Measurements from ENCODE around the gene SLC7A6.
A peak's percentile ranks its signal among the peaks of the same experiment; 100 is the strongest.

Gene SLC7A6

DNA sequence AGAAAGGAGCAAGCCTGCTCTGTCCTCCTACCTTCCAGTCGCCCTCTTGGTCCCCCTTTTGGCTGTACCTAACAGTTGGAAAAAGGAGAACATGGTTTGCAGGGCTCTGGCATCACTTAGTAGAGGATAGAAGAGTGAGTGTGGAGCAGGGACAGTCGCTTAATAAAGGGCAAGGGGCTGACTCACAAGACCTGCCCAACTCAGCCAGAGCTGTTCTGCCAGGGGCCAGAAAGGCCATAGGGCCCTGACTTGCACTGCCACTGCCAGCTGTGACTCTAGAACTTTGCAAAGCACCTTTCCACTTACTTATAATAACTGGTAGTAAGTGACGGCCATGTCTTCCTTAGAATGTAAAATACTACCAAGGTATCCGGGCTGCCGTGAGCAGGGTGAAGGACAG, 60.0 kb downstream of the SLC7A6 start:
- peaks cover 22 to 26% of the 10 kb centered on the region in 2 donors for H3K36me3 ChIP-seq (ENCODE audit: control insufficient read depth in 1 of 2, insufficient read depth in 2 of 2, low read length in 2 of 2)
- no peak overlapping the region for H3K4me3 ChIP-seq (ENCODE audit: low read depth in 1 of 2, low read length in 2 of 2)
- H3K27ac ChIP-seq (ENCODE audit: low read length), result no peak overlapping the region
- no peaks in the 10 kb centered on the region for H3K4me1 ChIP-seq (ENCODE audit: control insufficient read depth in 1 of 2, insufficient read depth in 2 of 2, low read length in 2 of 2)
- no peaks in the 10 kb centered on the region for H3K9me3 ChIP-seq (ENCODE audit: control insufficient read depth in 1 of 2, low read length in 2 of 2)
- no peaks in the 10 kb centered on the region for H3K27me3 ChIP-seq (ENCODE audit: low read depth, low read length)

DNA sequence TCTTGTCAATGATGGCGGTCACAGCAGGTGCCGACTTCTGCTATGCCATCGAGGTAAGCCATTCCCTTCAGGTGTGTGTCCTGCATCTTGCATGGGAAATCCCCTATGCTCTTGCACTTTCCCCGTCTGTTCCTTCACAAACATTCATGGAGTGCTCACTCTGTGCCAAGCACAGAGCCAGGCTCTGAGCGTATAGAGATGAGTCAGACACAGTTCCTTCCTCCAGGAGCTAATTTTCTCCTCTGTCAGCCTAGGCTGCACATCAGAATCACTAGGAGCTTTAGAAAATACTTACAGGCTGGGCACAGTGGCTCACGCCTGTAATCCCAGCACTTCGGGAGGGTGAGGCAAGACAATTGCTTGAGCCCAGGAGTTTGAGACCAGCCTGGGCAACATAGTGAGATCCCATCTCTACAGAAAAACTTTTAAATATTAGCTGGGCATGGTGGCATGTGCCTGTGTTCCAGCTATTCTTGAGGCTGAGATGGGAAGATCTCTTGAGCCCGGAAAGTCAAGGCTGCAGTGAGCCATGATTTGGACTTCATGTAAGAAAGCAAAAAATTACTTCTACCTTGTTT, 60.5 kb downstream of the SLC7A6 start:
- Histone ChIP-seq H3K27me3 (ENCODE audit: low read depth, low read length) (no peaks in the 10 kb centered on the region), H3K4me1 (ENCODE audit: control insufficient read depth in 1 of 2, insufficient read depth in 2 of 2, low read length in 2 of 2) (no peaks in the 10 kb centered on the region), H3K9me3 (ENCODE audit: control insufficient read depth in 1 of 2, low read length in 2 of 2) (no peaks in the 10 kb centered on the region), H3K36me3 (ENCODE audit: control insufficient read depth in 1 of 2, insufficient read depth in 2 of 2, low read length in 2 of 2) (peaks cover 22 to 30% of the 10 kb centered on the region in 2 donors), H3K4me3 (ENCODE audit: low read depth in 1 of 2, low read length in 2 of 2) (no peak overlapping the region), H3K27ac (ENCODE audit: low read length) (no peak overlapping the region)

DNA sequence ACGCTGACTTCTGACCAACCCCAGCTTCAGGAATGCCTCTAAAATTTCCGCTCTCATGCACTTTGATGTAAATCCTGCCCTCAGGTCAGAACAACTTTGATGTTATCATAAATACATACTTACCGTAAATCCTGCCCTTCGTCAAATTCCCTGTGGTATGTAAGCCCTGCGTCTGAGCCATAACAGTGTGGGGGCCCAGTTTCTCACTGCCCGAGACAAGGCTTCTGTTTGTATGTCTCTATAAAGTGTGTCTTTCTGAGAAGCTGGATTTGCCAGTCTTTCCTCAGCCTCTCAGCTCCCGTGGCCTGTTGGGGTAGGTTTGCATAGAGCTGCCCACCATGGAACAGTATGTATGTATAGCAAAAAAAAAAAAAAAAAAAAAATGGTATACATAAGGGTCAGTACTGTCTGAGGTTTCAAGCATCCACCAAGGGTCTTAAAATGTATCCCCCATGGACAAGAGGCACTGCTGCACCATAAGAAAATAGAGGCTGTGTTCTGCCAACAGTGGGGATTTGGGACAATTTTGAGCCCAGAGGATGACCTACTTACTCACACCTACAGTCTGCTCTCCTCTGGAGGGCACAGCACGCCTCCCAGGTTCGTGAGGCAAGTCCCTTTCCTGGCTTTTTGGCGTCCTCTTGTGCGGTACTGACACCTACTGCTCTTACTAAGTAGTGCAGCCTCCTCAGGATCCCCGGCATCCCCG, 64.0 kb downstream of the SLC7A6 start:
- H3K27ac ChIP-seq (ENCODE audit: low read length), result no peak overlapping the region
- no peak overlapping the region for H3K4me3 ChIP-seq (ENCODE audit: low read depth in 1 of 2, low read length in 2 of 2)
- H3K36me3 ChIP-seq (ENCODE audit: control insufficient read depth in 1 of 2, insufficient read depth in 2 of 2, low read length in 2 of 2), result peaks cover 22 to 30% of the 10 kb centered on the region in 2 donors
- no peaks in the 10 kb centered on the region for H3K27me3 ChIP-seq (ENCODE audit: low read depth, low read length)
- no peaks in the 10 kb centered on the region for H3K9me3 ChIP-seq (ENCODE audit: control insufficient read depth in 1 of 2, low read length in 2 of 2)
- H3K4me1 ChIP-seq (ENCODE audit: control insufficient read depth in 1 of 2, insufficient read depth in 2 of 2, low read length in 2 of 2), result peaks cover 9 to 11% of the 10 kb centered on the region in 2 donors

- Histone ChIP-seq H3K27ac (ENCODE audit: low read length) (no peak overlapping the region), H3K4me1 (ENCODE audit: control insufficient read depth in 1 of 2, insufficient read depth in 2 of 2, low read length in 2 of 2) (peaks cover 9 to 11% of the 10 kb centered on the region in 2 donors), H3K27me3 (ENCODE audit: low read depth, low read length) (no peaks in the 10 kb centered on the region), H3K36me3 (ENCODE audit: control insufficient read depth in 1 of 2, insufficient read depth in 2 of 2, low read length in 2 of 2) (peaks cover 17 to 28% of the 10 kb centered on the region in 2 donors), H3K4me3 (ENCODE audit: low read depth in 1 of 2, low read length in 2 of 2) (no peak overlapping the region), H3K9me3 (ENCODE audit: control insufficient read depth in 1 of 2, low read length in 2 of 2) (no peaks in the 10 kb centered on the region)
These were observed 64.6 kb downstream of the SLC7A6 start for GRCh38 chr16:68328860-68329390.

DNA sequence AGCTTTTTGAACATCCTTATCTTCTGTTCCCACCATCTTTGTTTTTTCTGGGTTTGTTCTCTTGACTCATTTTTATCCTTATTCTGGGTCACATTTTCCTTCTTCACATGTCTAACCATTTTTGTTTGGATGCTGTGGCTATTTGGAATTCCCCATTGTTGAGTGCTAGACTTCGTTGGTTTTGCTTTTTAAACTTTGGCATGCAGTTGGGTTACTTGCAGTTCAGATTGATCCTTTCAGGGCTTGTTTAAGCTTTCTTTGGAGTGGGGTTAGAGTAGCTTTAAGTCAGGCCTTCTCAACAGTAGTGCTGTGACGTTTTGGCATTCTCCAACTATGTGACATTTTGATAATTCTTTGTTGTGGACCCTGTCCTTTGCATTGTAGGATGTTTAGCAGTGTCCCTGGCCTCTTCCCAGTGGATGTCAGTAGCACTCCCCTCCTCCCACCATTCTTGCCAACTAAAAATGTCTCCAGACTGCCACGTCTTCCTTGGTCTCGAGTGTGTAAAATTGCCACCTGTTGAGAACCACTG, 67.6 kb downstream of the SLC7A6 start:
- Histone ChIP-seq H3K9me3 (ENCODE audit: control insufficient read depth in 1 of 2, low read length in 2 of 2) (no peaks in the 10 kb centered on the region), H3K27ac (ENCODE audit: low read length) (peak overlapping the region; percentile 11), H3K27me3 (ENCODE audit: low read depth, low read length) (no peaks in the 10 kb centered on the region), H3K36me3 (ENCODE audit: control insufficient read depth in 1 of 2, insufficient read depth in 2 of 2, low read length in 2 of 2) (peaks cover 3 to 15% of the 10 kb centered on the region in 2 donors), H3K4me3 (ENCODE audit: low read depth in 1 of 2, low read length in 2 of 2) (no peak overlapping the region), H3K4me1 (ENCODE audit: control insufficient read depth in 1 of 2, insufficient read depth in 2 of 2, low read length in 2 of 2) (peaks cover 9 to 11% of the 10 kb centered on the region in 2 donors)

- peak overlapping the region; percentile 11 for H3K27ac ChIP-seq (ENCODE audit: low read length)
These were observed 68.2 kb downstream of the SLC7A6 start for GRCh38 chr16:68332411-68333121.

DNA sequence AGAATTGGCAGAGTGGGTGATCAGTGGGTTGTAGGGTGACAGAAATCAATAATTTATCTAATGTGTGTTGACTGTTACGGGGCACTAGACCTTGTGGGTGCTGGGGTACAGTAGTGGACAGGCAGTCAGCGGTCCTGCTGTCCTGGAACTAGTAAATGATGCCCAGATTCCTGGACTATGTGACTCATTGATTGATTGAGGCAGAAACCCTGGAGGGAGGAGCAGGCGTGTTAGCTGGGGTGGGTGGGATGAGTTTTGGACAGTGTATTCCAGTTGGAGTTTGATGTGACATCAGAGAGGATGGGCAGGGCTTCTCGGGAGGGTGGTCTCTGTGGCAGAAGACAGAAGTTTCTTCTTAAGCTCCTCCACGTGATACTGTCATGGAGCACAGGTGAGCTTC, 70.8 kb downstream of the SLC7A6 start:
- H3K4me3 ChIP-seq (ENCODE audit: low read depth in 1 of 2, low read length in 2 of 2), result no peak overlapping the region
- peaks cover 29 to 41% of the 10 kb centered on the region in 2 donors for H3K36me3 ChIP-seq (ENCODE audit: control insufficient read depth in 1 of 2, insufficient read depth in 2 of 2, low read length in 2 of 2)

More at GRCh38 chr16:68332411-68333121, 68.2 kb downstream of the SLC7A6 start:
- H3K27me3 ChIP-seq (ENCODE audit: low read depth, low read length), result no peaks in the 10 kb centered on the region
- H3K9me3 ChIP-seq (ENCODE audit: control insufficient read depth in 1 of 2, low read length in 2 of 2), result no peaks in the 10 kb centered on the region
- H3K4me3 ChIP-seq (ENCODE audit: low read depth in 1 of 2, low read length in 2 of 2), result no peak overlapping the region
- H3K36me3 ChIP-seq (ENCODE audit: control insufficient read depth in 1 of 2, insufficient read depth in 2 of 2, low read length in 2 of 2), result peaks cover 3 to 18% of the 10 kb centered on the region in 2 donors
- peaks cover 9 to 11% of the 10 kb centered on the region in 2 donors for H3K4me1 ChIP-seq (ENCODE audit: control insufficient read depth in 1 of 2, insufficient read depth in 2 of 2, low read length in 2 of 2)

GRCh38 chr16:68338326-68339119, 74.2 kb downstream of the SLC7A6 start:
- no peaks in the 10 kb centered on the region for H3K9me3 ChIP-seq (ENCODE audit: control insufficient read depth in 1 of 2, low read length in 2 of 2)
- no peak overlapping the region for H3K27ac ChIP-seq (ENCODE audit: low read length)
- H3K4me1 ChIP-seq (ENCODE audit: control insufficient read depth in 1 of 2, insufficient read depth in 2 of 2, low read length in 2 of 2), result no peaks in the 10 kb centered on the region
- no peaks in the 10 kb centered on the region for H3K27me3 ChIP-seq (ENCODE audit: low read depth, low read length)
- peaks cover 49 to 69% of the 10 kb centered on the region in 2 donors for H3K36me3 ChIP-seq (ENCODE audit: control insufficient read depth in 1 of 2, insufficient read depth in 2 of 2, low read length in 2 of 2)
- H3K4me3 ChIP-seq (ENCODE audit: low read depth in 1 of 2, low read length in 2 of 2), result no peak overlapping the region

More for the DNA sequence above, 70.8 kb downstream of the SLC7A6 start:
- Histone ChIP-seq H3K27me3 (ENCODE audit: low read depth, low read length) (no peaks in the 10 kb centered on the region), H3K9me3 (ENCODE audit: control insufficient read depth in 1 of 2, low read length in 2 of 2) (no peaks in the 10 kb centered on the region), H3K27ac (ENCODE audit: low read length) (no peak overlapping the region), H3K4me1 (ENCODE audit: control insufficient read depth in 1 of 2, insufficient read depth in 2 of 2, low read length in 2 of 2) (peaks cover 9 to 11% of the 10 kb centered on the region in 2 donors)

- H3K27ac ChIP-seq (ENCODE audit: low read length), result no peak overlapping the region
- no peaks in the 10 kb centered on the region for H3K4me1 ChIP-seq (ENCODE audit: control insufficient read depth in 1 of 2, insufficient read depth in 2 of 2, low read length in 2 of 2)
- no peaks in the 10 kb centered on the region for H3K27me3 ChIP-seq (ENCODE audit: low read depth, low read length)
- H3K4me3 ChIP-seq (ENCODE audit: low read depth in 1 of 2, low read length in 2 of 2), result no peak overlapping the region
- peaks cover 56 to 72% of the 10 kb centered on the region in 2 donors for H3K36me3 ChIP-seq (ENCODE audit: control insufficient read depth in 1 of 2, insufficient read depth in 2 of 2, low read length in 2 of 2)
- H3K9me3 ChIP-seq (ENCODE audit: control insufficient read depth in 1 of 2, low read length in 2 of 2), result no peaks in the 10 kb centered on the region
These were observed 74.9 kb downstream of the SLC7A6 start for GRCh38 chr16:68339214-68339613.

- no peaks in the 10 kb centered on the region for H3K4me1 ChIP-seq (ENCODE audit: control insufficient read depth in 1 of 2, insufficient read depth in 2 of 2, low read length in 2 of 2)
- H3K4me3 ChIP-seq (ENCODE audit: low read depth in 1 of 2, low read length in 2 of 2), result no peak overlapping the region
- no peaks in the 10 kb centered on the region for H3K9me3 ChIP-seq (ENCODE audit: control insufficient read depth in 1 of 2, low read length in 2 of 2)
- H3K27me3 ChIP-seq (ENCODE audit: low read depth, low read length), result no peaks in the 10 kb centered on the region
- no peak overlapping the region for H3K27ac ChIP-seq (ENCODE audit: low read length)
- H3K36me3 ChIP-seq (ENCODE audit: control insufficient read depth in 1 of 2, insufficient read depth in 2 of 2, low read length in 2 of 2), result peaks cover 75 to 83% of the 10 kb centered on the region in 2 donors
These were observed 78.3 kb downstream of the SLC7A6 start for GRCh38 chr16:68342620-68343019.

All from muscle layer of duodenum (tissue), 2 donors.